H9 (cell line): ENCODE measurements around the gene CHRM4. TPM values are rescaled to one million over a fixed set of nuclear protein-coding genes. Genes with fewer than 3 reads are reported as not detected.

Experiments used
- DNase-seq: peaks from one replicate; pipeline ENCODE4 v3.0.0-alpha.2; 2017
- H2AFZ ChIP-seq: one replicate; pipeline ENCODE4 v1.6.1; 2013; ENCODE audit warnings: mild to moderate bottlenecking, low read length, control low read depth, moderate library complexity
- H2AK5ac ChIP-seq: 2 replicates; pipeline ENCODE4 v1.6.1; 2013; ENCODE audit warnings: low read length, control low read depth, mixed read lengths; ENCODE audit not compliant: insufficient read length
- H2BK120ac ChIP-seq: one replicate; pipeline ENCODE4 v1.6.1; 2013; ENCODE audit warnings: low read depth, mild to moderate bottlenecking, low read length, control low read depth, inconsistent platforms; ENCODE audit not compliant: poor library complexity, severe bottlenecking
- H2BK12ac ChIP-seq: 2 replicates; pipeline ENCODE4 v1.6.1; 2013; ENCODE audit warnings: low read length, control low read depth, mixed read lengths, low read depth; ENCODE audit not compliant: insufficient read length
- H2BK15ac ChIP-seq: 2 replicates; pipeline ENCODE4 v1.6.1; 2013; ENCODE audit warnings: low read depth, low read length, control low read depth
- H2BK20ac ChIP-seq: one replicate; pipeline ENCODE4 v1.6.1; 2013; ENCODE audit warnings: low read depth, mild to moderate bottlenecking, low read length, control low read depth, inconsistent platforms; ENCODE audit not compliant: poor library complexity, severe bottlenecking
- H2BK5ac ChIP-seq: 2 replicates; pipeline ENCODE4 v1.6.1; 2013; ENCODE audit warnings: low read length, control low read depth, mixed read lengths; ENCODE audit not compliant: insufficient read length
- H3K14ac ChIP-seq: 2 replicates; pipeline ENCODE4 v1.6.1; 2013; ENCODE audit warnings: low read length, control low read depth; ENCODE audit not compliant: insufficient read depth
- H3K18ac ChIP-seq: 2 replicates; pipeline ENCODE4 v1.6.1; 2013; ENCODE audit warnings: low read depth, mild to moderate bottlenecking, mixed read lengths, low read length, control low read depth; ENCODE audit not compliant: insufficient read length
- H3K23ac ChIP-seq: 2 replicates; pipeline ENCODE4 v1.6.1; 2013; ENCODE audit warnings: low read length, control low read depth, mixed read lengths, low read depth; ENCODE audit not compliant: insufficient read length
- H3K23me2 ChIP-seq: 2 replicates; pipeline ENCODE4 v1.6.1; 2013; ENCODE audit warnings: low read depth, mild to moderate bottlenecking, mixed read lengths, low read length, control low read depth; ENCODE audit not compliant: insufficient read length, poor library complexity, severe bottlenecking
- H3K27ac ChIP-seq: 2 replicates; pipeline ENCODE4 v1.5.1; 2013; ENCODE audit warnings: low read length, control low read depth, mixed read lengths, low read depth; ENCODE audit not compliant: insufficient read length
- H3K27me3 ChIP-seq: 2 replicates; pipeline ENCODE4 v1.6.1; 2013; ENCODE audit warnings: low read length, control low read depth, inconsistent platforms; ENCODE audit not compliant: insufficient read depth
- H3K4ac ChIP-seq: 2 replicates; pipeline ENCODE4 v1.6.1; 2013; ENCODE audit warnings: low read depth, mild to moderate bottlenecking, control low read depth, inconsistent platforms, low read length, moderate library complexity
- H3K4me1 ChIP-seq: 2 replicates; pipeline ENCODE4 v1.6.1; 2013; ENCODE audit warnings: low read length, control low read depth, inconsistent platforms; ENCODE audit not compliant: insufficient read depth
- H3K4me2 ChIP-seq: 2 replicates; pipeline ENCODE4 v1.6.1; 2013; ENCODE audit warnings: low read length, control low read depth, mixed read lengths; ENCODE audit not compliant: insufficient read length, insufficient read depth
- H3K56ac ChIP-seq: 2 replicates; pipeline ENCODE4 v1.6.1; 2013; ENCODE audit warnings: low read depth, mild to moderate bottlenecking, mixed read lengths, low read length, control low read depth; ENCODE audit not compliant: insufficient read length
- H3K79me1 ChIP-seq: 2 replicates; pipeline ENCODE4 v1.6.1; 2013; ENCODE audit warnings: low read depth, mild to moderate bottlenecking, moderate library complexity, low read length, control low read depth, inconsistent platforms; ENCODE audit not compliant: insufficient read depth, poor library complexity, severe bottlenecking
- H3K79me2 ChIP-seq: 2 replicates; pipeline ENCODE4 v1.6.1; 2013; ENCODE audit warnings: low read length, control low read depth, inconsistent platforms; ENCODE audit not compliant: insufficient read depth
- H3K9ac ChIP-seq: 2 replicates; pipeline ENCODE4 v1.6.1; 2013; ENCODE audit warnings: low read length, control low read depth, mixed read lengths; ENCODE audit not compliant: insufficient read length; ENCODE audit errors: extremely low read depth
- H3K9me3 ChIP-seq: one replicate; pipeline ENCODE4 v1.6.1; 2013; ENCODE audit warnings: low read depth, low read length, inconsistent platforms; ENCODE audit not compliant: control insufficient read depth
- H3T11ph ChIP-seq: one replicate; pipeline ENCODE4 v1.6.1; 2013; ENCODE audit warnings: mild to moderate bottlenecking, low read length, control low read depth, inconsistent platforms
- H4K20me1 ChIP-seq: one replicate; pipeline ENCODE4 v1.6.1; 2013; ENCODE audit not compliant: control insufficient read depth, insufficient read length, insufficient read depth
- H4K5ac ChIP-seq: 2 replicates; pipeline ENCODE4 v1.6.1; 2013; ENCODE audit warnings: low read depth, mild to moderate bottlenecking, mixed read lengths, low read length, control low read depth; ENCODE audit not compliant: insufficient read length
- H4K8ac ChIP-seq: replicated peaks from 2 replicates; pipeline ENCODE4 v1.6.1; 2013; ENCODE audit warnings: low read length, control low read depth, mixed read lengths, low read depth; ENCODE audit not compliant: insufficient read length
- H4K91ac ChIP-seq: 2 replicates; pipeline ENCODE4 v1.6.1; 2013; ENCODE audit warnings: low read depth, mild to moderate bottlenecking, moderate library complexity, mixed read lengths, low read length, control low read depth; ENCODE audit not compliant: insufficient read length
- H3K27ac Mint-ChIP-seq, 3 experiments: 2 replicates in 2 of 3; 3 replicates in 1 of 3; pipeline ENCODE4 v1.8.0; 2020 to 2021; ENCODE audit warnings: mixed read lengths in 3 of 3, mild to moderate bottlenecking in 1 of 3, moderate library complexity in 1 of 3
- H3K27me3 Mint-ChIP-seq: 2 replicates; pipeline ENCODE4 v1.8.0; 2021; ENCODE audit warnings: low read depth, mild to moderate bottlenecking, moderate library complexity, mixed read lengths
- H3K36me3 Mint-ChIP-seq, 3 experiments: 2 replicates in 2 of 3; 3 replicates in 1 of 3; pipeline ENCODE4 v1.8.0; 2020 to 2021; ENCODE audit warnings: low read depth in 3 of 3, mixed read lengths in 3 of 3; ENCODE audit not compliant: insufficient read depth in 1 of 3
- H3K4me1 Mint-ChIP-seq, 2 experiments: 2 replicates each; pipeline ENCODE4 v1.8.0; 2020; ENCODE audit warnings: mixed read lengths in 2 of 2
- H3K4me3 Mint-ChIP-seq, 2 experiments: 2 replicates in 1 of 2; 3 replicates in 1 of 2; pipeline ENCODE4 v1.8.0; 2020 to 2021; ENCODE audit warnings: mild to moderate bottlenecking in 2 of 2, mixed read lengths in 2 of 2, moderate library complexity in 1 of 2
- H3K9me3 Mint-ChIP-seq, 2 experiments: 2 replicates in 1 of 2; 3 replicates in 1 of 2; pipeline ENCODE4 v1.8.0; 2020; ENCODE audit warnings: mild to moderate bottlenecking in 2 of 2, mixed read lengths in 2 of 2, moderate library complexity in 1 of 2
- WGBS: extraction: QIAGEN DNeasy Blood & Tissue Kit; methylation state at CpG from one replicate; pipeline ENCODE4 v1.1.7; 2013; ENCODE audit warnings: missing lambda C conversion rate, low lambda C conversion rate, mixed read lengths; ENCODE audit not compliant: insufficient read length; ENCODE audit errors: extremely low coverage; 5-methylcytosine and 5-hydroxymethylcytosine counted together
- total RNA-seq: library from RNA; stranded (reverse); gene quantifications from 2 replicates; pipeline ENCODE4 v1.2.1, GENCODE V29; 2021
- TF ChIP-seq, protein P1 (sequence below): fragments of 200-600 bp; sonication (generic); conservative IDR thresholded peaks from 3 replicates; pipeline ENCODE4 v1.8.0; 2021; ENCODE audit warnings: antibody characterized with exemption, mild to moderate bottlenecking

The CHRM4 gene
- total RNA-seq, 1 experiment from 2014 or later = 1.0 TPM

- Histone ChIP-seq H3K4me1 (peaks cover 3% of the 10 kb centered on the region; the same call in 1 of the 2 replicates), H2BK15ac (no peak overlapping the region), H2BK120ac (no peak overlapping the region), H2BK5ac (no peak overlapping the region), H2AFZ (no peak overlapping the region), H3K14ac (no peak overlapping the region), H3T11ph (no peak overlapping the region), H3K56ac (no peak overlapping the region), H3K23ac (no peak overlapping the region), H2BK12ac (no peak overlapping the region), H4K8ac (no peak overlapping the region), H4K5ac (no peak overlapping the region), H3K27me3 (peaks cover 20% of the 10 kb centered on the region; the same call in 1 of the 2 replicates), H3K27ac (no peak overlapping the region), H3K79me1 (no peaks in the 10 kb centered on the region), H4K91ac (no peak overlapping the region), H3K9me3 (no peaks in the 10 kb centered on the region), H3K4me2 (peak overlapping the region; percentile 70), H2AK5ac (no peak overlapping the region), H3K18ac (no peak overlapping the region), H3K23me2 (peaks cover 15% of the 10 kb centered on the region), H3K79me2 (no peaks in the 10 kb centered on the region), H3K4ac (no peak overlapping the region), H4K20me1 (no peaks in the 10 kb centered on the region), H3K9ac (no peak overlapping the region), H2BK20ac (no peak overlapping the region)
- Mint-ChIP-seq H3K9me3 (no peaks in the 10 kb centered on the region), H3K36me3 (no peaks in the 10 kb centered on the region), H3K27ac (no peak overlapping the region), H3K27me3 (peaks cover 71% of the 10 kb centered on the region), H3K4me1 (peaks cover 31 to 43% of the 10 kb centered on the region in 2 experiments), H3K4me3 (peak overlapping the region; percentile 56 to 78; a peak in 4 of 5 replicates)
- no CpG with 5 or more reads among the region's 31 CpGs for WGBS
- DNase-seq = no peak
- TF ChIP-seq, protein P1, sequence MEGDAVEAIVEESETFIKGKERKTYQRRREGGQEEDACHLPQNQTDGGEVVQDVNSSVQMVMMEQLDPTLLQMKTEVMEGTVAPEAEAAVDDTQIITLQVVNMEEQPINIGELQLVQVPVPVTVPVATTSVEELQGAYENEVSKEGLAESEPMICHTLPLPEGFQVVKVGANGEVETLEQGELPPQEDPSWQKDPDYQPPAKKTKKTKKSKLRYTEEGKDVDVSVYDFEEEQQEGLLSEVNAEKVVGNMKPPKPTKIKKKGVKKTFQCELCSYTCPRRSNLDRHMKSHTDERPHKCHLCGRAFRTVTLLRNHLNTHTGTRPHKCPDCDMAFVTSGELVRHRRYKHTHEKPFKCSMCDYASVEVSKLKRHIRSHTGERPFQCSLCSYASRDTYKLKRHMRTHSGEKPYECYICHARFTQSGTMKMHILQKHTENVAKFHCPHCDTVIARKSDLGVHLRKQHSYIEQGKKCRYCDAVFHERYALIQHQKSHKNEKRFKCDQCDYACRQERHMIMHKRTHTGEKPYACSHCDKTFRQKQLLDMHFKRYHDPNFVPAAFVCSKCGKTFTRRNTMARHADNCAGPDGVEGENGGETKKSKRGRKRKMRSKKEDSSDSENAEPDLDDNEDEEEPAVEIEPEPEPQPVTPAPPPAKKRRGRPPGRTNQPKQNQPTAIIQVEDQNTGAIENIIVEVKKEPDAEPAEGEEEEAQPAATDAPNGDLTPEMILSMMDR = no peak
Observed at GRCh38 chr11:46391186-46391577, 394 bp downstream of the CHRM4 start.
